Mammary epithelial cell (primary cell): ENCODE measurements around the gene WNT7B.

Source experiments
- EZH2 ChIP-seq: IDR thresholded peaks from 2 replicates; pipeline ENCODE4 v1.6.1; 2012; ENCODE audit warnings: low read length, inconsistent platforms, borderline replicate concordance
- TF ChIP-seq, protein P1 (sequence below), 2 donors: IDR thresholded peaks in 1 of 2; conservative IDR thresholded peaks in 1 of 2; 2 replicates each; pipeline ENCODE4 v1.5.1; 2011 to 2012; ENCODE audit warnings: inconsistent platforms in 2 of 2, low read length in 2 of 2, mild to moderate bottlenecking in 2 of 2, control low read depth in 1 of 2, low read depth in 1 of 2; ENCODE audit not compliant: insufficient read depth in 1 of 2; ENCODE audit errors: extremely low read depth in 1 of 2

DNA sequence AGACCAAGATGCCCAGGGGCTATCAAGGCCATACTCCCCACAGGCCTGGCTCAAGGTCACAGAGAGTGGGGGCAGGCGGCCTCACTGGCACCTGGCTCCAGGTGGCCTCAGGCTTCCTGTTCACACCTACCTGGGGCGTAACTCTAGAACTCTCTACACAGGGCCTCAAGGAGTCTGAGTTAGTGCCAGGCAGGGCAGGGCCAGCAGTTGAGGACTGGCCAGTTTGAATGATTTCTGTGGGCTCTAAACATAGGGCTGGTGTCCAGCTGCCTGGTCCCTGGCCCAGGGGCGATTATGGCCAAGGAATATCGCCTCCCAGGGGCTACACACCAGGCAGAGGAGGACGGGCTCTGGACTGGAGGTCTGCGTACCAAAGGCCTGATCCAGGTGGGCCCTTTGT, 79.2 kb downstream of the WNT7B start:
- TF ChIP-seq, protein P1, sequence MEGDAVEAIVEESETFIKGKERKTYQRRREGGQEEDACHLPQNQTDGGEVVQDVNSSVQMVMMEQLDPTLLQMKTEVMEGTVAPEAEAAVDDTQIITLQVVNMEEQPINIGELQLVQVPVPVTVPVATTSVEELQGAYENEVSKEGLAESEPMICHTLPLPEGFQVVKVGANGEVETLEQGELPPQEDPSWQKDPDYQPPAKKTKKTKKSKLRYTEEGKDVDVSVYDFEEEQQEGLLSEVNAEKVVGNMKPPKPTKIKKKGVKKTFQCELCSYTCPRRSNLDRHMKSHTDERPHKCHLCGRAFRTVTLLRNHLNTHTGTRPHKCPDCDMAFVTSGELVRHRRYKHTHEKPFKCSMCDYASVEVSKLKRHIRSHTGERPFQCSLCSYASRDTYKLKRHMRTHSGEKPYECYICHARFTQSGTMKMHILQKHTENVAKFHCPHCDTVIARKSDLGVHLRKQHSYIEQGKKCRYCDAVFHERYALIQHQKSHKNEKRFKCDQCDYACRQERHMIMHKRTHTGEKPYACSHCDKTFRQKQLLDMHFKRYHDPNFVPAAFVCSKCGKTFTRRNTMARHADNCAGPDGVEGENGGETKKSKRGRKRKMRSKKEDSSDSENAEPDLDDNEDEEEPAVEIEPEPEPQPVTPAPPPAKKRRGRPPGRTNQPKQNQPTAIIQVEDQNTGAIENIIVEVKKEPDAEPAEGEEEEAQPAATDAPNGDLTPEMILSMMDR (conservative IDR thresholded peaks at IDR 0.05 in 1 of 2, IDR thresholded peaks at IDR 0.05 in 1 of 2; ENCODE audit: extremely low read depth in 1 of 2, insufficient read depth in 1 of 2, low read depth in 1 of 2, low read length in 2 of 2): no peak
- no peak for TF ChIP-seq EZH2
